K562 (cell line): ENCODE data around the gene LY6G6F. TPM values are rescaled to one million over a fixed set of nuclear protein-coding genes. Genes with fewer than 3 reads are reported as not detected.

ENCODE experiments used
- CREB3 ChIP-seq: fragments of 450-650 bp; conservative IDR thresholded peaks from 2 replicates; pipeline ENCODE4 v1.6.1; 2016; ENCODE audit warnings: missing genetic modification characterization, low read depth, mild to moderate bottlenecking, missing compliant biosample characterization, moderate library complexity
- CREBBP ChIP-seq: IDR thresholded peaks from one replicate; pipeline ENCODE4 v1.6.1; 2012; ENCODE audit warnings: low read depth, mild to moderate bottlenecking, control low read depth, inconsistent platforms, low read length
- ETS2 ChIP-seq: IDR thresholded peaks from 2 replicates; pipeline ENCODE4 v1.6.1; 2016; ENCODE audit warnings: borderline replicate concordance, missing genetic modification characterization, mild to moderate bottlenecking, moderate library complexity, missing compliant biosample characterization; ENCODE audit not compliant: poor library complexity, severe bottlenecking
- HMG20B ChIP-seq: fragments of 250-450 bp; sonication (Bioruptor Pico); IDR thresholded peaks from 2 replicates; pipeline ENCODE4 v1.5.0; 2021; ENCODE audit warnings: mild to moderate bottlenecking
- MBD2 ChIP-seq: sonication (generic); IDR thresholded peaks from 2 replicates; pipeline ENCODE4 v1.6.1; 2016; ENCODE audit warnings: low read depth, borderline replicate concordance
- MTA3 ChIP-seq: fragments of 450-650 bp; formaldehyde crosslinking; IDR thresholded peaks from 2 replicates; pipeline ENCODE4 v1.6.1; 2017; ENCODE audit warnings: mild to moderate bottlenecking, borderline replicate concordance
- OTX1 ChIP-seq: fragments of 450-650 bp; formaldehyde crosslinking; IDR thresholded peaks from 2 replicates; pipeline ENCODE4 v1.4.0; 2022; ENCODE audit warnings: mild to moderate bottlenecking
- PML ChIP-seq: IDR thresholded peaks from 2 replicates; pipeline ENCODE4 v1.6.1; 2012; ENCODE audit warnings: low read length, inconsistent platforms
- POLR2B ChIP-seq: fragments of 450-650 bp; IDR thresholded peaks from 2 replicates; pipeline ENCODE4 v1.6.1; 2018; ENCODE audit warnings: low read depth; ENCODE audit not compliant: partially characterized antibody
- SIN3A ChIP-seq, 2 experiments: fragments of 150-350 bp in 1 of 2; IDR thresholded peaks; 2 replicates each; pipeline ENCODE4 v1.6.1; 2011 to 2016; ENCODE audit warnings: borderline replicate concordance in 2 of 2, low read depth in 2 of 2, low read length in 2 of 2, mild to moderate bottlenecking in 2 of 2, moderate library complexity in 2 of 2; ENCODE audit not compliant: control insufficient read depth in 1 of 2
- ZFP1 ChIP-seq: fragments of 450-650 bp; formaldehyde crosslinking; IDR thresholded peaks from 2 replicates; pipeline ENCODE4 v1.4.0; 2020; ENCODE audit warnings: mild to moderate bottlenecking, mixed read lengths
- ZFP30 ChIP-seq: fragments of 250-450 bp; sonication (Bioruptor Pico); IDR thresholded peaks from 2 replicates; pipeline ENCODE4 v1.8.0; 2022; ENCODE audit warnings: moderate library complexity, mild to moderate bottlenecking, inconsistent platforms, borderline replicate concordance
- ZFPM2 ChIP-seq: fragments of 250-450 bp; sonication (Bioruptor Pico); IDR thresholded peaks from 2 replicates; pipeline ENCODE4 v1.5.1; 2022; ENCODE audit warnings: mild to moderate bottlenecking
- ZNF184 ChIP-seq: sonication (generic); formaldehyde crosslinking; IDR thresholded peaks from 2 replicates; pipeline ENCODE4 v1.5.0; 2020; ENCODE audit warnings: missing genetic modification reagents
- ZNF316 ChIP-seq: fragments of 450-650 bp; IDR thresholded peaks from 2 replicates; pipeline ENCODE4 v1.6.1; 2016
- polyA plus RNA-seq, 8 experiments: library from polyadenylated mRNA; depleted of rRNA in 4 of 8; stranded (reverse) in 5 of 8; unstranded in 3 of 8; fragments of >200 nt; fragmentation: Nextera tagmentation in 2 of 8; fragmentation: Illumina TruSeq in 1 of 8; extraction: Ambion mirVana in 2 of 8; extraction: Trizol in 1 of 8; gene quantifications; 2 replicates each; pipeline versions ENCODE4 v1.2.1 to v1.2.3, GENCODE V29; 2011 to 2014; ENCODE audit warnings: inconsistent platforms in 1 of 8, missing spikeins in 1 of 8
- total RNA-seq, 7 experiments: library from RNA; depleted of rRNA in 6 of 7; stranded (reverse); fragments of >200 nt in 6 of 7; fragmentation: Illumina TruSeq in 2 of 7; extraction: Trizol in 2 of 7; gene quantifications; 2 replicates each; pipeline versions ENCODE4 v1.2.1 to v1.2.3, GENCODE V29; 2011 to 2021; ENCODE audit warnings: low replicate concordance in 1 of 7

Gene LY6G6F
- total and polyA plus RNA-seq, 9 of the 15 experiments (the other 6 are each of a cell fraction or from before 2014, with no cell fraction given), result 0.14 to 0.50 (median 0.28) TPM; not detected in 2

- TF ChIP-seq ETS2 (tag) (no peak), CREBBP (no peak), ZNF316 (no peak), POLR2B (no peak), HMG20B (CRISPR knock-in tag) (no peak), MTA3 (no peak), ZFP30 (CRISPR knock-in tag) (no peak), CREB3 (tag) (no peak), OTX1 (0 out of 2 replicates have a peak, but pooled peaks have one; percentile 51), ZFPM2 (no peak), ZNF184 (CRISPR knock-in tag) (no peak), MBD2 (no peak), ZFP1 (CRISPR knock-in tag) (no peak), SIN3A (IDR thresholded peaks at IDR 0.05; ENCODE audit: borderline replicate concordance in 2 of 2, control insufficient read depth in 1 of 2, low read depth in 2 of 2, low read length in 2 of 2) (no peak), PML (0 out of 2 replicates have a peak, but pooled peaks have one; percentile 13)
These were observed 35.1 kb downstream of the LY6G6F start (continued) for GRCh38 chr6:31741815-31742214.
